Stimulated activated effector memory CD8-positive, alpha-beta T cell treated with anti-CD3 and anti-CD28 coated beads, Interleukin-12 subunit alpha, Interleukin-12 subunit beta, amount 100 ng/mL, for 72 hours (primary cell): ENCODE data around the gene SMAD5.
A peak's percentile ranks its signal among the peaks of the same experiment; 100 is the strongest.

ENCODE experiments used
- ATAC-seq: fragments of 150-1000 bp; cut with Tn5 transposase; 2 replicates; pipeline ENCODE4 v1.10.0; 2021
- DNase-seq, 2 donors: peaks; one replicate each; pipeline ENCODE4 v3.0.0; 2021 to 2022; ENCODE audit warnings: low spot score in 2 of 2
- H3K27ac Mint-ChIP-seq: one replicate; pipeline ENCODE4 v1.8.0; 2022; ENCODE audit warnings: mild to moderate bottlenecking, mixed read lengths
- H3K36me3 Mint-ChIP-seq: one replicate; pipeline ENCODE4 v1.8.0; 2022; ENCODE audit warnings: mild to moderate bottlenecking, mixed read lengths
- H3K4me1 Mint-ChIP-seq: one replicate; pipeline ENCODE4 v1.8.0; 2022; ENCODE audit warnings: mixed read lengths
- H3K4me3 Mint-ChIP-seq: one replicate; pipeline ENCODE4 v1.8.0; 2022; ENCODE audit warnings: mild to moderate bottlenecking, mixed read lengths
- H3K9me3 Mint-ChIP-seq: one replicate; pipeline ENCODE4 v1.8.0; 2022; ENCODE audit warnings: mixed read lengths

SMAD5 gene

DNA sequence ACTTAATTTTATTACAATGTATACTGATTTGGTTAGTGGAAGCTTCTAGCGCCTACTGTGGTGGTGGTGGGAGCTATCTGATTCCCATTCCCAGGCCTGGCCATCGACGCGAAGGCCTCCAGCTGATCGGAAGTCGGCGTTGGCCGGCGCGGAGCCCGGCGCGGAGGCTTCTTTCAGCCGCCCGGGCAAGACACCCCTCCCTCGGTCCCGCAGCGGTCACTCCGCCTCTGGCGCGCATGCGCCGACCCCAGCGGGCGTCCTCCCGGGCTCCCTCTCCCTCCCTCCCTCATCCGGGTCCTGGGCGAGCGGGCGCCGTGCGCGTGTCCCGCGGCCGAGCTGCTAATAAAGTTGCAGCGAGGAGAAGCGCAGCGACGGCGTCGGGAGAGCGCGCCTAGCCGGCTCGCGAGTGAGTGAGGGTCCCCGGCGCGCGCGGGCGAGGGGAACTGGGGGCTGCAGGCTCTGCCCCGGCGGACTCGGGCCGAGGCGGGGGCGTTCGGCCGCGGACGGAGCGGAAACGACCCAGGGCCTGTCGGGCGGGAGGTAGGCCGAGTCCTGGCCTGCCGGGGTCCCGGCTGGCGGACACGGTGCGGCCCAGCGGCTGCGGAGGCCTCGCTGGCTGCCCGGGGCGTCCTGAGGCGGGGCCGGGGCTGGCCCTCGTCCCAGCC is at the start of gene SMAD5:
SMAD5 (plus strand) TSS at position 289 of the 665 bp plus-strand sequence. CDS start 20,916 bp downstream, outside the sequence.
- Mint-ChIP-seq H3K36me3 (peaks cover 12% of the 10 kb centered on the region), H3K4me3 (peak within 1 kb of the TSS; percentile 86), H3K27ac (peak within 1 kb of the TSS; percentile 98), H3K9me3 (no peaks in the 10 kb centered on the region), H3K4me1 (peaks cover 27% of the 10 kb centered on the region)
- ATAC-seq (peak; percentile 96), DNase-seq (peak; percentile 83 to 93)

- Mint-ChIP-seq H3K36me3 (peaks cover 9% of the 10 kb centered on the region), H3K4me1 (peaks cover 12% of the 10 kb centered on the region), H3K27ac (no peak overlapping the region), H3K4me3 (no peak overlapping the region), H3K9me3 (no peaks in the 10 kb centered on the region)
- ATAC-seq (no peak), DNase-seq (no peak)
Measured at GRCh38 chr5:136084698-136085097, 47.9 kb upstream of the SMAD5 start.

GRCh38 chr5:136086783-136087566 is 45.7 kb upstream of the SMAD5 start:
- H3K9me3 Mint-ChIP-seq, result no peaks in the 10 kb centered on the region
- H3K4me1 Mint-ChIP-seq, result no peaks in the 10 kb centered on the region
- no peaks in the 10 kb centered on the region for H3K36me3 Mint-ChIP-seq
- DNase-seq, result no peak
- ATAC-seq, result no peak
- no peak overlapping the region for H3K27ac Mint-ChIP-seq
- no peak overlapping the region for H3K4me3 Mint-ChIP-seq

DNA sequence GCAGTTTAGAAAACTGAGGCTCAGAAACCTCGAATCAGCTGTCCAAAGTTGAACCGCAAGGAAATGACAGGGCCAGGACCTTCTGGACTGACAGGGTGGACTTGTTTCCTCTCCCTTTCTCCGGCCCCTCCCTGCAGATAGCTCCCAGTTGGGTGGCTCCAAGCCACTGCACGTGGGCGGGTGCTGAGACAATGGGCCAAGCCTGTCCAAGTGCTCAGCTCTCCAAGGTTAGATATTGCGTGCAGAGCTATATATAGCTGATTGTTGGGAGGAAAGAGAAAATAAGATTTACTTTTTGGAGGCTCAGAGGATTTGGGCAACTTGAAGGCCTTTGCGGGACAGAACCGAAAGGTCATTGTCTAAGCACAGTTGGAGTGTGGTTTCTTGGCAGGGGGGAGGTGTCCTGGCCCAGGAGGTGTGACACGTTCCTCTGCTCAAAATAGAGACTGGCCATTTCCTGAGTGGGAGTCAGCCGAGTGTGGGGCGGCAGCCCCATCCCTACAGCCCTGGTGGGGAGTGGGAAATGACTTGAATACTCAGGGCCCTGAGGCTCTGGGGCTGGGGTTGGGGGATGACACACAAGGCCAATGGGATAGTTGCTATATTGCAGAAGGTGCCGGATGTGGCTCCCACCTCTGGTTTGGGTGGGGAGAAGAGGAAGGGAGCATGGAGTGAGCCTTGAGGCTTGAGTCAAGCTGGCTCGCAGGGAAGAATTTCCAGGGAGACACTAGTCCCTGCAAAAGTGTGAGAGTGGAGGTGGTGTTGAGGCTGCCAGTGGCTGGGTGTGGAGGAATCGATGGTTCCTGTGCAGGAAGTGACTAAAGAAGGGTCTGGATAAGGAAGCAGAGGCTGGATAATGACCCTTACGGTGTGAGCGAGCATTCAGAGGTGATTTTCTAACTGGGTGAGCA is 44.4 kb upstream of the SMAD5 start:
- ATAC-seq, result no peak
- H3K4me1 Mint-ChIP-seq, result no peaks in the 10 kb centered on the region
- peak in 1 of 2 donors; percentile 40 for DNase-seq
- no peaks in the 10 kb centered on the region for H3K9me3 Mint-ChIP-seq
- H3K36me3 Mint-ChIP-seq, result no peaks in the 10 kb centered on the region
- H3K27ac Mint-ChIP-seq, result no peak overlapping the region
- H3K4me3 Mint-ChIP-seq, result no peak overlapping the region

DNA sequence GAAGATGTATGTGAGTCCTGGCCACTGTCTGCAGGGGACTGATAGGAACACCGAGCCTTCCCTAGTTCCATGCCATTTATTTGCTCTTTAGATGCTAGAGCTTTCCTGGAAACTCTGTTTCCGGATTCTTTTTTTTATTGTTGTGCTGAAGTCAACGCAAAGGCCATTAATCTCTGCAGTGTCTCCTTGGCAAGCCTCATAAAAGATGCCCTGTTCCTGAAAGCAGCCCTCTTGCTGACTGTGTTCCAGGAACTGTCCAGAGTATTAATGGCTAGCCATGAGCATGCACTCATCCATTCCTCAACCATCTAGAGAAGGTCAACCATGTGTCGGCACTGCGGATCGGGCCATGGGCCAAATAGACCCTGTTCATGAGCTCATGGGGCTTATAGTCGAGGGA is 42.9 kb upstream of the SMAD5 start:
- Mint-ChIP-seq H3K27ac (no peak overlapping the region), H3K36me3 (no peaks in the 10 kb centered on the region), H3K9me3 (no peaks in the 10 kb centered on the region), H3K4me1 (no peaks in the 10 kb centered on the region), H3K4me3 (no peak overlapping the region)
- DNase-seq (peak in 1 of 2 donors; percentile 26), ATAC-seq (no peak)

DNA sequence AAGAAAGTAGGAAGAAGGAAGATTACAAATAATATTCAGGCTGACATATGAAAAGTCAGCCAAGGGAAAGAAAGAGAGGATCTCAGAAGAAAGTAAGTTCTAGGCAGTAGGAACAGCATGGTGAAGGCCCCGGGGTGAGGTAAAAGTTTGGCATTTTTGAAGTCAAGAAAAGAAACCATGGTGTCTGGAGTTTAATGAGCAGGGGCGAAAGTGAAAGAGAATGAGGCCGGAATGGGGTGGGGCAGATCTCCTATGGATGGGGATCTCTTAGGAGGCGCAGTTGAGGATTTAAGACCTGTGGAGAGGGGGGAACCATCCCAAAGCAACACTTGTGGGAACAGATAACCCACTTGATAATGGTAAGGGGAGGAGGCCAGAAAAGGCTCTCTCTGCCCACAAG is 42.3 kb upstream of the SMAD5 start:
- no peak for ATAC-seq
- Mint-ChIP-seq H3K36me3 (no peaks in the 10 kb centered on the region), H3K9me3 (no peaks in the 10 kb centered on the region), H3K4me3 (no peak overlapping the region), H3K27ac (no peak overlapping the region), H3K4me1 (no peaks in the 10 kb centered on the region)
- DNase-seq, result peak in 1 of 2 donors; percentile 8

GRCh38 chr5:136094189-136094912 is 38.3 kb upstream of the SMAD5 start:
- Mint-ChIP-seq H3K4me1 (no peaks in the 10 kb centered on the region), H3K36me3 (no peaks in the 10 kb centered on the region), H3K27ac (no peak overlapping the region), H3K9me3 (no peaks in the 10 kb centered on the region), H3K4me3 (no peak overlapping the region)
- DNase-seq (no peak), ATAC-seq (no peak)

- ATAC-seq, result no peak
- no peak overlapping the region for H3K27ac Mint-ChIP-seq
Measured at GRCh38 chr5:136094913-136095641, 37.6 kb upstream of the SMAD5 start.

DNA sequence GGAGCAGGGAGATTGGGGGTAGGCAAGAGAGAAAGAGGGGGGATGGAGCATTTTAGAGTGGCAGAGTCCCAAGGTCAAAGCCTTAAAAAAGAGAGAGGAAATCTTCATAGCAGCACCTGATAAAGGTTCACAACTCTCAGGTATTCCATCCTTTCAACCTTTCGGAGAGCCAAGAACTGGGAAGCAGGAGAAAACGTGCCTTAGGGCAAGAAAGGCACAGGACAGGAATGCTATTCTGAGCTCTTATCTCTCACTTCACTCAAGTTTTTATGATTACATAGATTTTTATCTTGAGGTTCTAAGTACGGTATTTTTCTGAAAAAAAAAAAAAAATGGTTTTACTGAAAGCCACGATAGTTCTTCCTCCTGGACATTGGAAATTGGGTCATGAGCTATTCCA is 34.5 kb upstream of the SMAD5 start:
- DNase-seq, result no peak
- Mint-ChIP-seq H3K9me3 (no peaks in the 10 kb centered on the region), H3K4me3 (no peak overlapping the region), H3K36me3 (no peaks in the 10 kb centered on the region), H3K27ac (no peak overlapping the region), H3K4me1 (no peaks in the 10 kb centered on the region)
- no peak for ATAC-seq

More at GRCh38 chr5:136094913-136095641, 37.6 kb upstream of the SMAD5 start:
- Mint-ChIP-seq H3K36me3 (no peaks in the 10 kb centered on the region), H3K4me1 (no peaks in the 10 kb centered on the region), H3K9me3 (no peaks in the 10 kb centered on the region), H3K4me3 (no peak overlapping the region)
- DNase-seq, result no peak

DNA sequence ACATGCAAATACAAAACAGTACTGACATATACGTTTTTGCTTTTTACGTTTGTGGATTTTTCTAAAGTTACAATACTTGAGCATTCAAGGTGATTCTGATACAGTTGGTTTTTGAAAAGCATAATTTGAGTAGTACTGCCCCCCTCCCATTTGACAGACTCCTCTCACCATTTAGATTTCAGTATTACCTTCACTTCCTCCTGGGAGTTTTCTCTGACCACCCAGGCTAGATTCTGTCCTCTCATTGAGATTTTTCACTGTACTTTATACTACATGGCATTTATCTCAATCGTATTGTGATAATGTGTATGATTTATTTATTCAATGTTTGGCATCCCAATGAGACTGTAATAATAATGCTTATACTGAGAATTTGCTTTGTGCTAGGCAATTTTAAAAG is 32.8 kb upstream of the SMAD5 start:
- no peaks in the 10 kb centered on the region for H3K4me1 Mint-ChIP-seq
- no peak overlapping the region for H3K27ac Mint-ChIP-seq
- no peak for ATAC-seq
- no peaks in the 10 kb centered on the region for H3K9me3 Mint-ChIP-seq
- no peak for DNase-seq
- H3K36me3 Mint-ChIP-seq, result no peaks in the 10 kb centered on the region
- no peak overlapping the region for H3K4me3 Mint-ChIP-seq

DNA sequence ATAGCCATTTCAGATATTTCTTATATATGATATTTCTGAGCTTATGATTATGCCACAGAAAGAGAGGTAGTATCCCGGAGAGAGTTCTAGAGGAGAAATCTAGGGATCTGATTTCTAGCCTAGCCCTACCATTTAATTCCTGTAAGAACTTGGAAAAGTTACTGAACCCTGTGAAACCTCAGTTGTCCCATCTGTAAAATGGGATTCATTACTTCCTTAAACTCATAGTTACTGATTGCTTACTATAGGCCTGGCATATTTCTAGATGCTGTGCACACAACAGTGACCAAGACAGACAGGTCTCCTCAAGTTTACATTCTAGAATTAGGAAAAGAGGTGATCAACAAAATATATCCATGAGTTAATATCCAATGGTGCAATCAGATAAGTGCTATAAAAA is 30.8 kb upstream of the SMAD5 start:
- H3K4me1 Mint-ChIP-seq, result no peaks in the 10 kb centered on the region
- ATAC-seq (no peak), DNase-seq (no peak)
- H3K36me3 Mint-ChIP-seq, result no peaks in the 10 kb centered on the region
- no peak overlapping the region for H3K27ac Mint-ChIP-seq
- H3K9me3 Mint-ChIP-seq, result no peaks in the 10 kb centered on the region
- H3K4me3 Mint-ChIP-seq, result no peak overlapping the region

GRCh38 chr5:136103118-136103517 is 29.5 kb upstream of the SMAD5 start:
- ATAC-seq, result no peak
- H3K4me1 Mint-ChIP-seq, result no peaks in the 10 kb centered on the region
- no peaks in the 10 kb centered on the region for H3K36me3 Mint-ChIP-seq
- no peak overlapping the region for H3K27ac Mint-ChIP-seq
- H3K4me3 Mint-ChIP-seq, result no peak overlapping the region
- no peak for DNase-seq
- H3K9me3 Mint-ChIP-seq, result no peaks in the 10 kb centered on the region

DNA sequence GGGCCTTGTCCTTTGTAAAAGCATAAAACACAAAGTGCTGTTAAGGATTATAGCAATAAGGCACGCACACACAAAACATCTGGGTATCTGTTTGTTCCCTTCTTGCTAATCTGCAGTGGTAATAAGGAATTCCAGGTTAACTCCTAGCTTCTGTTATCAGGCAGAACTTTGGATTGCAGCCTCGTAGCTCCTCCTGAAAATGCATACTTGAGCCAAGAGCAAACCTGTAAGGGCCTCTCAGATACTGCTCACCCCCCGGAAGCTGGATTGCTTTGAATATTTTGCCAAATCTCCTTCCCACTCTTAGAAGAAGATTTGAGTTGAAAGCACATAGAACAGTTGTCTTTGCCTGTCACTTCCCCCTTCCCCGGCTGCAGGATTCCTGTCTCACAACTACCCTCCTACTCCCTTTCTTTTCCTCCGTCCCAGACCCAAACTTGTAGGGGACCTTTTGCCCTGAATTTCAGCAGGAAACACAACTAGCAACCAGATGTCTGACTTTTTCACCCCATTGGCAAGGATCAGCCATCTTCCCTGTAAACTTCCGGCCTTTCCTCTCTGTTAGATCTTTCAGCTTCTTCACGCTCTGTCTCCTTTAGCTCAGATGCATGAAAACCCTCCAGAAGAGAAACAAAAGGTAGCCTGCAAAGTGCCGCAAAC is 28.2 kb upstream of the SMAD5 start:
- Mint-ChIP-seq H3K27ac (no peak overlapping the region), H3K4me1 (no peaks in the 10 kb centered on the region), H3K4me3 (no peak overlapping the region), H3K9me3 (no peaks in the 10 kb centered on the region), H3K36me3 (no peaks in the 10 kb centered on the region)
- ATAC-seq, result no peak
- DNase-seq, result no peak
